ENCODE results near the gene EHMT2. TPM values are rescaled to one million over a fixed set of nuclear protein-coding genes. Genes with fewer than 3 reads are reported as not detected.
"Not testable (repeated sequence)": the region's sequence is repeated elsewhere in the genome, so short reads cannot be mapped to it uniquely, and the experiment has no call there.

The EHMT2 gene
- total RNA-seq, 4 donors from 2014 or later: 17.4 to 25.9 (median 20.0) TPM

- DNase-seq (ENCODE audit: low spot score) (no peak), ATAC-seq (ENCODE audit: low FRiP score) (no peak)
- TF ChIP-seq CTCF (IDR thresholded peaks at IDR 0.05): no peak
Observed at GRCh38 chr6:31851485-31851832, 46.0 kb downstream of the EHMT2 start.

GRCh38 chr6:31850765-31851484 is 46.6 kb downstream of the EHMT2 start:
- ATAC-seq (ENCODE audit: low FRiP score) (no peak), DNase-seq (ENCODE audit: low spot score) (no peak)
- no peak for TF ChIP-seq CTCF (IDR thresholded peaks at IDR 0.05)

GRCh38 chr6:31847276-31847978 is 50.1 kb downstream of the EHMT2 start:
- ATAC-seq (ENCODE audit: low FRiP score) (no peak), DNase-seq (ENCODE audit: low spot score) (no peak)
- TF ChIP-seq CTCF (IDR thresholded peaks at IDR 0.05): no peak

- DNase-seq (ENCODE audit: low spot score) (no peak), ATAC-seq (ENCODE audit: low FRiP score) (no peak)
- no peak for TF ChIP-seq CTCF (IDR thresholded peaks at IDR 0.05)
Observed at GRCh38 chr6:31844507-31844906, 53.0 kb downstream of the EHMT2 start.

GRCh38 chr6:31842053-31842452 is 55.4 kb downstream of the EHMT2 start:
- no peak for TF ChIP-seq CTCF (IDR thresholded peaks at IDR 0.05)
- ATAC-seq (ENCODE audit: low FRiP score) (no peak), DNase-seq (ENCODE audit: low spot score) (no peak)

- DNase-seq (ENCODE audit: low spot score); ATAC-seq (ENCODE audit: low FRiP score): not testable (repeated sequence)
Observed at GRCh38 chr6:31839779-31840126, 57.7 kb downstream of the EHMT2 start.

- ATAC-seq (ENCODE audit: low FRiP score) (no peak), DNase-seq (ENCODE audit: low spot score) (no peak)
- no peak for TF ChIP-seq CTCF (IDR thresholded peaks at IDR 0.05)
Observed at GRCh38 chr6:31838968-31839367, 58.5 kb downstream of the EHMT2 start.

GRCh38 chr6:31838114-31838553 is 59.4 kb downstream of the EHMT2 start:
- DNase-seq (ENCODE audit: low spot score); ATAC-seq (ENCODE audit: low FRiP score): not testable (repeated sequence)
